ENCODE results near the gene CYLD. TPM values are rescaled to one million over a fixed set of nuclear protein-coding genes. Genes with fewer than 3 reads are reported as not detected.

Gene CYLD
- total RNA-seq, 1 donor from 2014 or later: 122 TPM

DNA sequence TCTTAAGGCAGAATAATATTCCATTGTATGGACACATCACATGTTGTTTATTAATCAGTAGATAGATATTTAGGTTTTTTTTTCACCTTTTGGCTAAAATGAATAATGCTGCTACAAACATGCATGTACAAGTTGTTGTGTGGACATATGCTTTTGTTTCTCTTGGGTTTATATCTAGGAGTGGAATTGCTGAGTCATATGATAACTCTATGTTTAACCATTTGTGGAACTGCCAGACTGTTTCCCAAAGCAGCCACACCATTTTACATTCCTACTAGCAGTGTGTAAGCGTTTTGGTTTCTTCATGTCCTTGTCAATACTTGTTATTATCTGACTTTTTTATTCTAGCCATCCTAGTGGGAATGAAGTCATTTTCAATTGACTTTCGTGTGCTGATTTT lies 21.3 kb downstream of the CYLD start:
- H3K4me1 Mint-ChIP-seq: peaks cover 42% of the 10 kb centered on the region
- H3K4me3 Mint-ChIP-seq: no peak overlapping the region
- H3K27me3 Mint-ChIP-seq: no peaks in the 10 kb centered on the region
- H3K36me3 Mint-ChIP-seq (ENCODE audit: low read depth): peaks cover 77% of the 10 kb centered on the region
- ChIA-PET POLR2A (no interaction called here), CTCF (no interaction called here)
- no peak overlapping the region for H3K27ac Mint-ChIP-seq
- DNase-seq: no peak
- peaks cover 13% of the 10 kb centered on the region for H3K9me3 Mint-ChIP-seq
- no peak for ATAC-seq (ENCODE audit: low read depth)
- TF ChIP-seq, protein P1, sequence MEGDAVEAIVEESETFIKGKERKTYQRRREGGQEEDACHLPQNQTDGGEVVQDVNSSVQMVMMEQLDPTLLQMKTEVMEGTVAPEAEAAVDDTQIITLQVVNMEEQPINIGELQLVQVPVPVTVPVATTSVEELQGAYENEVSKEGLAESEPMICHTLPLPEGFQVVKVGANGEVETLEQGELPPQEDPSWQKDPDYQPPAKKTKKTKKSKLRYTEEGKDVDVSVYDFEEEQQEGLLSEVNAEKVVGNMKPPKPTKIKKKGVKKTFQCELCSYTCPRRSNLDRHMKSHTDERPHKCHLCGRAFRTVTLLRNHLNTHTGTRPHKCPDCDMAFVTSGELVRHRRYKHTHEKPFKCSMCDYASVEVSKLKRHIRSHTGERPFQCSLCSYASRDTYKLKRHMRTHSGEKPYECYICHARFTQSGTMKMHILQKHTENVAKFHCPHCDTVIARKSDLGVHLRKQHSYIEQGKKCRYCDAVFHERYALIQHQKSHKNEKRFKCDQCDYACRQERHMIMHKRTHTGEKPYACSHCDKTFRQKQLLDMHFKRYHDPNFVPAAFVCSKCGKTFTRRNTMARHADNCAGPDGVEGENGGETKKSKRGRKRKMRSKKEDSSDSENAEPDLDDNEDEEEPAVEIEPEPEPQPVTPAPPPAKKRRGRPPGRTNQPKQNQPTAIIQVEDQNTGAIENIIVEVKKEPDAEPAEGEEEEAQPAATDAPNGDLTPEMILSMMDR (IDR thresholded peaks at IDR 0.05): no peak
- intact Hi-C loops (cut with micrococcal nuclease): no loop called here

DNA sequence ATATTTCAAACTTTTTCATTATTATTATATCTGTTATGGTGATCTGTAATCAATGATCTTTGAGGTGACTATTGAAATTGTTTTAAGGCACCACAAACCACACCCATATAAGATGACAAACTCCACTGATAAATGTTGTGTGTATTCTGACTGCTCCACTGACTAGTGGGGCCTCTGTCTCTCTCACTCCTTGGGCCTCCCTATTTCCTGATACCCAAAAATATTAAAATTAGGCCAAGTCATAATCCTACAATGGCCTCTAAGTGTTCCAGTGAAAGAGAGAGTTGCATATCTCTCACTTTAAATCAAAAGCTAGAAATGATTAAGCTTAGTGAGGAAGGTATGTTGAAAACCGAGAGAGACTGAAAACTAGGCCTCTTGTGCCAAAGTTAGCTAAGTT lies 23.4 kb downstream of the CYLD start:
- no peak for ATAC-seq (ENCODE audit: low read depth)
- H3K4me1 Mint-ChIP-seq: peaks cover 36% of the 10 kb centered on the region
- CTCF ChIA-PET: interaction anchor here (1.0 kb wide), 1 partner anchor 41 kb away, joined by 3 read pairs; no protein-coding TSS in a partner anchor
- H3K4me3 Mint-ChIP-seq: no peak overlapping the region
- POLR2A ChIA-PET: no interaction called here
- H3K27ac Mint-ChIP-seq: no peak overlapping the region
- intact Hi-C loops (cut with micrococcal nuclease): no loop called here
- TF ChIP-seq, protein P1 (IDR thresholded peaks at IDR 0.05): no peak
- H3K9me3 Mint-ChIP-seq: peaks cover 20% of the 10 kb centered on the region
- no peak for DNase-seq
- no peaks in the 10 kb centered on the region for H3K27me3 Mint-ChIP-seq
- peaks cover 81% of the 10 kb centered on the region for H3K36me3 Mint-ChIP-seq (ENCODE audit: low read depth)

DNA sequence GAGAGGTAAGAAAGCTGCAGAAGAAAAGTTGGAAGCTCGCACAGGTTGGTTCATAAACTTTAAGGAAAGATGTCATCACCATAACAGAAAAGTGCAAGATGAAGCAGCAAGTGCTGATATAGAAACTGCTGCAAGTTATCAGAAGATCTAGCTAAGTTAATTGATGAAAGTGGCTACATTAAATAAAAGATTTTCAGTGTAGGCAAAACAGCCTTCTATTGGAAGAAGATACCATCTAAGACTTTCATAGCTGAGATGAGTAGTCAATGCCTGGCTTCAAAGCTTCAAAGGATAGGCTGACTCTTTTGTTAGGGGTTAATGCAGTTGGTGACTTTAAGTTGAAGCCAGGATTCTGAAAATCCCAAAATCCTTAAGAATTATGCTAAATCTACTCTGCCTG lies 24.0 kb downstream of the CYLD start:
- ATAC-seq (ENCODE audit: low read depth) (no peak), DNase-seq (no peak)
- Mint-ChIP-seq H3K27me3 (no peaks in the 10 kb centered on the region), H3K36me3 (ENCODE audit: low read depth) (peaks cover 84% of the 10 kb centered on the region), H3K4me1 (peaks cover 31% of the 10 kb centered on the region), H3K9me3 (peaks cover 20% of the 10 kb centered on the region), H3K27ac (no peak overlapping the region), H3K4me3 (no peak overlapping the region)
- ChIA-PET CTCF (interaction anchor here (1.0 kb wide), 1 partner anchor 40 kb away, joined by 3 read pairs; no protein-coding TSS in a partner anchor), POLR2A (no interaction called here)
- TF ChIP-seq, protein P1 (IDR thresholded peaks at IDR 0.05): no peak
- intact Hi-C loops (cut with micrococcal nuclease): no loop called here

DNA sequence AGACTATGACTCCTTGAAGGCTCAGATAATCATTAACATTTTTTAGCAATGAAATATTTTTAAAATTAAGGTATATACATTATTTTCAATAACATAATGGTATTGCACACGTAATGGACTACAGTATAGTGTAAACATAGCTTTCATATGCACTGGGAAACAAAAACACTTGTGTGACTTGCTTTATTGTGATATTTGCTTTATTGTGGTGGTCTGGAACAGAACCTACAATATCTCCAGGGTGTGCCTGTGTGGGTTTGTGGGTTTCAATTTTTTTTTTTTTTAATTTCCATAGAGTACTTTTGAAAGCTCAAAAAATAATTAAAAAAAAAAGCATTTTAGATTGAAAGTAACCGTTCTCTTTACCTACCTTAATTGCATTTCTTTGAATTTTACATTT lies 25.3 kb downstream of the CYLD start:
- Mint-ChIP-seq H3K4me3 (no peak overlapping the region), H3K27ac (no peak overlapping the region), H3K9me3 (peaks cover 20% of the 10 kb centered on the region), H3K4me1 (peaks cover 26% of the 10 kb centered on the region), H3K27me3 (no peaks in the 10 kb centered on the region), H3K36me3 (ENCODE audit: low read depth) (peaks cover 89% of the 10 kb centered on the region)
- DNase-seq (no peak), ATAC-seq (ENCODE audit: low read depth) (no peak)
- intact Hi-C loops (cut with micrococcal nuclease): no loop called here
- CTCF ChIA-PET: no interaction called here
- TF ChIP-seq, protein P1 (IDR thresholded peaks at IDR 0.05): no peak
- POLR2A ChIA-PET: interaction anchor here (0.6 kb wide), 1 partner anchor 22 kb away, joined by 3 read pairs; no protein-coding TSS in a partner anchor

DNA sequence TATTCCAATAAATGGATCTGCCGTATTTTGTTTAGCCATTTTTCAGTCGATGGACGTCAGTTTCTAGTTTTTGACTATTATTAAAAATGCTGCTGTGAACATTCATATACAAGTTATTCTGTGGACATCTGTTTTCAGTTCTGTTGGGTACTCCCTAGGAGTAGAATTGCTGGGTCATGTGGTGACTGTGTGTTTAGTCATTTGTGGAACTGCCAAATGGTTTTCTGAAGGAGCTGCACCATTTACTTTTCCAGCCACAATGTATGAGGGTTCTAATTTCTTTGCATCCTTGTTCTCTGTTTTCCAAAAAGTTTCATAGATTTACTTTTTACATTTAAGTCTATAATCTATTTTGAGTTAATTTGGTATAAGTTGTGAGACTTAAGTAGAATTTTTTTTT lies 29.5 kb downstream of the CYLD start:
- Mint-ChIP-seq H3K4me1 (peaks cover 10% of the 10 kb centered on the region), H3K9me3 (peaks cover 14% of the 10 kb centered on the region), H3K4me3 (no peak overlapping the region), H3K27ac (no peak overlapping the region), H3K36me3 (ENCODE audit: low read depth) (peaks cover 83% of the 10 kb centered on the region), H3K27me3 (no peaks in the 10 kb centered on the region)
- ChIA-PET CTCF (interaction anchor here (1.3 kb wide), 1 partner anchor 35 kb away, joined by 4 read pairs; no protein-coding TSS in a partner anchor), POLR2A (interaction anchor here (0.8 kb wide), 1 partner anchor 32 kb away, joined by 4 read pairs; no protein-coding TSS in a partner anchor)
- ATAC-seq (ENCODE audit: low read depth) (no peak), DNase-seq (no peak)
- TF ChIP-seq, protein P1 (IDR thresholded peaks at IDR 0.05): no peak
- intact Hi-C loops (cut with micrococcal nuclease): no loop called here
